Activated T-helper 1 cell treated with anti-CD3 and anti-CD28 coated beads, Interleukin-12 subunit alpha, Interleukin-12 subunit beta, Interleukin-2, Interleukin-4 antibody, amounts not matched to agents 30 ng/mL and 10 ng/mL and 1 ng/mL, durations not matched to agents 14 hours and 24 hours and 36 hours (primary cell): ENCODE results near the gene LINGO3. TPM values are rescaled to one million over a fixed set of nuclear protein-coding genes. Genes with fewer than 3 reads are reported as not detected.
A peak's percentile ranks its signal among the peaks of the same experiment; 100 is the strongest.

Experiments
- DNase-seq: peaks from one replicate; pipeline ENCODE4 v3.0.0; 2021; ENCODE audit warnings: low spot score
- H3K27ac Mint-ChIP-seq: one replicate; pipeline ENCODE4 v1.8.0; 2021; ENCODE audit warnings: mild to moderate bottlenecking, mixed read lengths
- H3K27me3 Mint-ChIP-seq: one replicate; pipeline ENCODE4 v1.8.0; 2022; ENCODE audit warnings: mild to moderate bottlenecking, moderate library complexity, mixed read lengths; ENCODE audit not compliant: insufficient read depth
- H3K36me3 Mint-ChIP-seq: one replicate; pipeline ENCODE4 v1.8.0; 2021; ENCODE audit warnings: low read depth, mixed read lengths
- H3K4me1 Mint-ChIP-seq: one replicate; pipeline ENCODE4 v1.8.0; 2021; ENCODE audit warnings: low read depth, mixed read lengths
- H3K4me3 Mint-ChIP-seq: one replicate; pipeline ENCODE4 v1.8.0; 2021; ENCODE audit warnings: mild to moderate bottlenecking, moderate library complexity, mixed read lengths
- H3K9me3 Mint-ChIP-seq: one replicate; pipeline ENCODE4 v1.8.0; 2021; ENCODE audit warnings: mixed read lengths
- intact Hi-C: fragments of 100-400 bp; cut with micrococcal nuclease; formaldehyde crosslinking; loops from one replicate; pipeline ENCODE4 v1.15.1; 2024
- total RNA-seq: library from RNA; stranded (reverse); gene quantifications from 2 replicates; pipeline ENCODE4 v1.2.3, GENCODE V29; 2022

LINGO3 gene
- total RNA-seq, 1 donor from 2014 or later: 0.18 TPM

GRCh38 chr19:2336528-2337328, 28.8 kb upstream of the LINGO3 start:
- Mint-ChIP-seq H3K36me3 (peaks cover 9% of the 10 kb centered on the region), H3K27ac (no peak overlapping the region), H3K4me3 (no peak overlapping the region), H3K27me3 (no peaks in the 10 kb centered on the region), H3K9me3 (peaks cover 8% of the 10 kb centered on the region), H3K4me1 (peaks cover 18% of the 10 kb centered on the region)
- intact Hi-C loops: no loop called here
- no peak for DNase-seq

- no peak overlapping the region for H3K27ac Mint-ChIP-seq
- H3K36me3 Mint-ChIP-seq: peaks cover 9% of the 10 kb centered on the region
- H3K4me1 Mint-ChIP-seq: peaks cover 26% of the 10 kb centered on the region
- intact Hi-C loops: no loop called here
- H3K4me3 Mint-ChIP-seq: no peak overlapping the region
- H3K9me3 Mint-ChIP-seq: peaks cover 8% of the 10 kb centered on the region
- H3K27me3 Mint-ChIP-seq: no peaks in the 10 kb centered on the region
- no peak for DNase-seq
Measured at GRCh38 chr19:2335848-2336247, 27.9 kb upstream of the LINGO3 start.

- no peak for DNase-seq
Measured at GRCh38 chr19:2334986-2335846, 27.3 kb upstream of the LINGO3 start.

GRCh38 chr19:2334426-2334825, 26.5 kb upstream of the LINGO3 start:
- peaks cover 11% of the 10 kb centered on the region for H3K36me3 Mint-ChIP-seq
- intact Hi-C loops: no loop called here
- peaks cover 38% of the 10 kb centered on the region for H3K4me1 Mint-ChIP-seq
- DNase-seq: no peak
- peaks cover 8% of the 10 kb centered on the region for H3K9me3 Mint-ChIP-seq
- no peaks in the 10 kb centered on the region for H3K27me3 Mint-ChIP-seq
- no peak overlapping the region for H3K4me3 Mint-ChIP-seq
- H3K27ac Mint-ChIP-seq: no peak overlapping the region

More at GRCh38 chr19:2334986-2335846, 27.3 kb upstream of the LINGO3 start:
- intact Hi-C loops: no loop called here
- H3K27ac Mint-ChIP-seq: peak overlapping the region; percentile 12
- peaks cover 9% of the 10 kb centered on the region for H3K36me3 Mint-ChIP-seq
- H3K9me3 Mint-ChIP-seq: peaks cover 8% of the 10 kb centered on the region
- no peaks in the 10 kb centered on the region for H3K27me3 Mint-ChIP-seq
- H3K4me1 Mint-ChIP-seq: peaks cover 33% of the 10 kb centered on the region
- no peak overlapping the region for H3K4me3 Mint-ChIP-seq

GRCh38 chr19:2333807-2334211, 25.9 kb upstream of the LINGO3 start:
- H3K4me3 Mint-ChIP-seq: no peak overlapping the region
- peaks cover 44% of the 10 kb centered on the region for H3K4me1 Mint-ChIP-seq

GRCh38 chr19:2333027-2333806, 25.3 kb upstream of the LINGO3 start:
- no peak overlapping the region for H3K4me3 Mint-ChIP-seq
- intact Hi-C loops: no loop called here

More at GRCh38 chr19:2333807-2334211, 25.9 kb upstream of the LINGO3 start:
- DNase-seq: no peak
- Mint-ChIP-seq H3K27me3 (no peaks in the 10 kb centered on the region), H3K27ac (peak overlapping the region; percentile 71), H3K36me3 (peaks cover 14% of the 10 kb centered on the region), H3K9me3 (peaks cover 8% of the 10 kb centered on the region)
- intact Hi-C loops: no loop called here

GRCh38 chr19:2332341-2333026, 24.5 kb upstream of the LINGO3 start:
- intact Hi-C loops: no loop called here
- peaks cover 18% of the 10 kb centered on the region for H3K36me3 Mint-ChIP-seq
- H3K4me1 Mint-ChIP-seq: peaks cover 48% of the 10 kb centered on the region
- H3K9me3 Mint-ChIP-seq: peaks cover 8% of the 10 kb centered on the region
- H3K27me3 Mint-ChIP-seq: no peaks in the 10 kb centered on the region
- DNase-seq: peak; percentile 55
- peak overlapping the region; percentile 89 for H3K27ac Mint-ChIP-seq
- peak overlapping the region; percentile 46 for H3K4me3 Mint-ChIP-seq

More at GRCh38 chr19:2333027-2333806, 25.3 kb upstream of the LINGO3 start:
- H3K27me3 Mint-ChIP-seq: no peaks in the 10 kb centered on the region
- H3K4me1 Mint-ChIP-seq: peaks cover 44% of the 10 kb centered on the region
- peak overlapping the region; percentile 71 for H3K27ac Mint-ChIP-seq
- peaks cover 16% of the 10 kb centered on the region for H3K36me3 Mint-ChIP-seq
- DNase-seq: no peak
- H3K9me3 Mint-ChIP-seq: peaks cover 8% of the 10 kb centered on the region

GRCh38 chr19:2331601-2332246, 23.8 kb upstream of the LINGO3 start:
- H3K36me3 Mint-ChIP-seq: peaks cover 23% of the 10 kb centered on the region
- H3K4me1 Mint-ChIP-seq: peaks cover 56% of the 10 kb centered on the region
- H3K4me3 Mint-ChIP-seq: peak overlapping the region; percentile 70
- peaks cover 8% of the 10 kb centered on the region for H3K9me3 Mint-ChIP-seq
- H3K27ac Mint-ChIP-seq: peak overlapping the region; percentile 89
- DNase-seq: no peak
- H3K27me3 Mint-ChIP-seq: no peaks in the 10 kb centered on the region
- intact Hi-C loops: no loop called here

- H3K27ac Mint-ChIP-seq: peak overlapping the region; percentile 44
- peaks cover 21% of the 10 kb centered on the region for H3K36me3 Mint-ChIP-seq
- H3K4me3 Mint-ChIP-seq: peak overlapping the region; percentile 70
- peaks cover 59% of the 10 kb centered on the region for H3K4me1 Mint-ChIP-seq
- intact Hi-C loops: no loop called here
- DNase-seq: no peak
- H3K27me3 Mint-ChIP-seq: no peaks in the 10 kb centered on the region
- H3K9me3 Mint-ChIP-seq: peaks cover 2% of the 10 kb centered on the region
Measured at GRCh38 chr19:2330632-2331284, 22.8 kb upstream of the LINGO3 start.

- peaks cover 61% of the 10 kb centered on the region for H3K4me1 Mint-ChIP-seq
- H3K36me3 Mint-ChIP-seq: peaks cover 21% of the 10 kb centered on the region
- no peak overlapping the region for H3K27ac Mint-ChIP-seq
- H3K9me3 Mint-ChIP-seq: no peaks in the 10 kb centered on the region
- no peaks in the 10 kb centered on the region for H3K27me3 Mint-ChIP-seq
- intact Hi-C loops: no loop called here
- DNase-seq: no peak
- peak overlapping the region; percentile 70 for H3K4me3 Mint-ChIP-seq
Measured at GRCh38 chr19:2330255-2330631, 22.3 kb upstream of the LINGO3 start.

- Mint-ChIP-seq H3K36me3 (peaks cover 22% of the 10 kb centered on the region), H3K4me1 (peaks cover 63% of the 10 kb centered on the region), H3K27me3 (no peaks in the 10 kb centered on the region), H3K4me3 (peak overlapping the region; percentile 100), H3K9me3 (no peaks in the 10 kb centered on the region), H3K27ac (peak overlapping the region; percentile 86)
- no peak for DNase-seq
- intact Hi-C loops: loop anchor here (2.0 kb wide), 2 partner anchors 61 to 179 kb away; partner anchors contain the start of gene AP3D1
Measured at GRCh38 chr19:2329501-2329916, 21.6 kb upstream of the LINGO3 start.
